Measurements from ENCODE around the gene ZNG1C.
"Not testable (repeated sequence)": the region's sequence is repeated elsewhere in the genome, so short reads cannot be mapped to it uniquely, and the experiment has no call there.

ZNG1C gene

GRCh38 chr9:68241683-68242082, at the start of gene ZNG1C:
Gene ZNG1C, plus strand, starts transcription at chr9:68241983. Its CDS starts 49 bp downstream, at chr9:68242032.
- DNase-seq (ENCODE audit: low read depth), result not testable (repeated sequence)

- not testable (repeated sequence) for DNase-seq (ENCODE audit: low read depth)
Measured at GRCh38 chr9:68242437-68242836, 654 bp downstream of the ZNG1C start.

GRCh38 chr9:68281041-68281440, 39.3 kb downstream of the ZNG1C start:
- DNase-seq (ENCODE audit: low read depth), result not testable (repeated sequence)

- DNase-seq (ENCODE audit: low read depth), result not testable (repeated sequence)
Measured at GRCh38 chr9:68302567-68302966, 60.8 kb downstream of the ZNG1C start, which contains the start of gene FOXD4L3. Gene FOXD4L3, plus strand, starts transcription at chr9:68302867. Its CDS starts 85 bp downstream, at chr9:68302952.

- not testable (repeated sequence) for DNase-seq (ENCODE audit: low read depth)
Measured at GRCh38 chr9:68303771-68304170, 62.0 kb downstream of the ZNG1C start.

- not testable (repeated sequence) for DNase-seq (ENCODE audit: low read depth)
Measured at GRCh38 chr9:68304212-68304611, 62.4 kb downstream of the ZNG1C start.

- not testable (repeated sequence) for DNase-seq (ENCODE audit: low read depth)
Measured at GRCh38 chr9:68304777-68305176, 63.0 kb downstream of the ZNG1C start.

- DNase-seq (ENCODE audit: low read depth), result not testable (repeated sequence)
Measured at GRCh38 chr9:68305680-68306285, 64.0 kb downstream of the ZNG1C start.

GRCh38 chr9:68306391-68306964, 64.7 kb downstream of the ZNG1C start:
- not testable (repeated sequence) for DNase-seq (ENCODE audit: low read depth)

GRCh38 chr9:68307127-68307526, 65.3 kb downstream of the ZNG1C start:
- DNase-seq (ENCODE audit: low read depth), result not testable (repeated sequence)

GRCh38 chr9:68307654-68308053, 65.9 kb downstream of the ZNG1C start:
- DNase-seq (ENCODE audit: low read depth), result not testable (repeated sequence)

GRCh38 chr9:68311208-68311607, 69.4 kb downstream of the ZNG1C start:
- DNase-seq (ENCODE audit: low read depth), result not testable (repeated sequence)

GRCh38 chr9:68318209-68318608, 76.4 kb downstream of the ZNG1C start:
- DNase-seq (ENCODE audit: low read depth), result not testable (repeated sequence)

GRCh38 chr9:68323749-68324148, 82.0 kb downstream of the ZNG1C start:
- DNase-seq (ENCODE audit: low read depth), result not testable (repeated sequence)

- not testable (repeated sequence) for DNase-seq (ENCODE audit: low read depth)
Measured at GRCh38 chr9:68324518-68324917, 82.7 kb downstream of the ZNG1C start.

GRCh38 chr9:68329106-68329505, 87.3 kb downstream of the ZNG1C start:
- DNase-seq (ENCODE audit: low read depth), result not testable (repeated sequence)

- DNase-seq (ENCODE audit: low read depth), result not testable (repeated sequence)
Measured at GRCh38 chr9:68330531-68331173, 88.9 kb downstream of the ZNG1C start.

- not testable (repeated sequence) for DNase-seq (ENCODE audit: low read depth)
Measured at GRCh38 chr9:68332122-68332521, 90.3 kb downstream of the ZNG1C start.

- DNase-seq (ENCODE audit: low read depth), result not testable (repeated sequence)
Measured at GRCh38 chr9:68335935-68336334, 94.2 kb downstream of the ZNG1C start.

- not testable (repeated sequence) for DNase-seq (ENCODE audit: low read depth)
Measured at GRCh38 chr9:68336639-68337339, 95.0 kb downstream of the ZNG1C start.

GRCh38 chr9:68338000-68338399, 96.2 kb downstream of the ZNG1C start:
- DNase-seq (ENCODE audit: low read depth), result not testable (repeated sequence)
